CD4-positive, alpha-beta T cell (primary cell): Measurements from ENCODE around the gene EGFLAM. TPM values are rescaled to one million over a fixed set of nuclear protein-coding genes. Genes with fewer than 3 reads are reported as not detected.

ENCODE experiments used
- ATAC-seq: fragments of 200-7000 bp; cut with Tn5 transposase; one replicate; pipeline ENCODE4 v1.10.0; 2022; ENCODE audit warnings: mild to moderate bottlenecking; ENCODE audit not compliant: poor library complexity
- CTCF ChIA-PET: fragments of 350-600 bp; sonication (Branson Sonifier 250); formaldehyde crosslinking; loops from one replicate; lab custom pipeline; 2021; ENCODE audit warnings: antibody characterized with exemption, inconsistent platforms; lab: Charles Lee
- POLR2A ChIA-PET: fragments of 350-600 bp; sonication (Branson Sonifier 250); formaldehyde crosslinking; loops from one replicate; lab custom pipeline; 2021; ENCODE audit warnings: antibody characterized with exemption, inconsistent platforms; lab: Charles Lee
- DNase-seq, 14 experiments: peaks; one replicate each; pipeline ENCODE4 v3.0.0-alpha.2; 2013 to 2020; ENCODE audit warnings: mixed read lengths in 2 of 14
- H3K27ac ChIP-seq, 2 donors: one replicate each; pipeline versions ENCODE4 v1.5.1 to v1.7.0; 2013; ENCODE audit warnings: low read length in 2 of 2, low read depth in 1 of 2, mild to moderate bottlenecking in 1 of 2
- H3K27me3 ChIP-seq, 2 experiments: 1 replicate in 1 of 2; 2 replicates in 1 of 2; pipeline versions ENCODE4 v1.6.1 to v1.7.0; 2013; ENCODE audit warnings: low read length in 2 of 2, control low read depth in 1 of 2, mild to moderate bottlenecking in 1 of 2, moderate library complexity in 1 of 2; ENCODE audit not compliant: insufficient read depth in 2 of 2, control insufficient read depth in 1 of 2
- H3K36me3 ChIP-seq: one replicate; pipeline ENCODE4 v1.6.1; 2013; ENCODE audit warnings: low read length, control low read depth; ENCODE audit not compliant: insufficient read depth
- H3K4me1 ChIP-seq: one replicate; pipeline ENCODE4 v1.6.1; 2013; ENCODE audit warnings: low read length, control low read depth; ENCODE audit not compliant: insufficient read depth
- H3K4me3 ChIP-seq: one replicate; pipeline ENCODE4 v1.5.1; 2013; ENCODE audit warnings: mild to moderate bottlenecking, low read length, moderate library complexity
- H3K9me3 ChIP-seq, 2 experiments: 1 replicate in 1 of 2; 2 replicates in 1 of 2; pipeline versions ENCODE4 v1.6.1 to v1.7.0; 2013; ENCODE audit warnings: low read length in 2 of 2, mild to moderate bottlenecking in 2 of 2, control low read depth in 1 of 2, moderate library complexity in 1 of 2; ENCODE audit not compliant: control insufficient read depth in 1 of 2, insufficient read depth in 1 of 2
- H3K27ac Mint-ChIP-seq: one replicate; pipeline ENCODE4 v1.8.0; 2020; ENCODE audit warnings: mixed read lengths
- H3K27me3 Mint-ChIP-seq: one replicate; pipeline ENCODE4 v1.8.0; 2021; ENCODE audit warnings: mixed read lengths
- H3K36me3 Mint-ChIP-seq: one replicate; pipeline ENCODE4 v1.8.0; 2021; ENCODE audit warnings: low read depth, mixed read lengths
- H3K4me1 Mint-ChIP-seq: one replicate; pipeline ENCODE4 v1.8.0; 2021; ENCODE audit warnings: low read depth, mixed read lengths
- H3K4me3 Mint-ChIP-seq: one replicate; pipeline ENCODE4 v1.8.0; 2020; ENCODE audit warnings: mild to moderate bottlenecking, mixed read lengths
- H3K9me3 Mint-ChIP-seq: one replicate; pipeline ENCODE4 v1.8.0; 2020; ENCODE audit warnings: mixed read lengths
- intact Hi-C, 2 experiments: fragments of 100-400 bp; cut with DNase I in 1 of 2; cut with micrococcal nuclease in 1 of 2; formaldehyde crosslinking; loops; one replicate each; pipeline versions ENCODE4 v1.15.1 to v1.9.0; 2023 to 2025; cut with DNase I, micrococcal nuclease
- total RNA-seq, 174 experiments: library from RNA in 2 of 174; stranded (reverse) in 2 of 174; gene quantifications; one replicate each; pipeline ENCODE4 v1.2.3 and lab custom pipeline; 2021 to 2026
- TF ChIP-seq, protein P1 (sequence below): fragments of 200-600 bp; IDR thresholded peaks from one replicate; pipeline ENCODE4 v1.8.0; 2022; ENCODE audit warnings: antibody characterized with exemption, mild to moderate bottlenecking

EGFLAM gene
- total RNA-seq, 2 experiments from 2014 or later, result not detected

GRCh38 chr5:38450627-38451026 lies 192.3 kb downstream of the EGFLAM start:
- no peaks in the 10 kb centered on the region for H3K36me3 Mint-ChIP-seq
- Histone ChIP-seq H3K9me3 (peaks cover 0 to 1% of the 10 kb centered on the region in 2 experiments), H3K4me3 (no peak overlapping the region), H3K27me3 (peaks cover 37 to 50% of the 10 kb centered on the region in 2 experiments), H3K36me3 (no peaks in the 10 kb centered on the region), H3K27ac (no peak overlapping the region), H3K4me1 (peaks cover 33% of the 10 kb centered on the region)
- POLR2A ChIA-PET, result no interaction called here
- intact Hi-C loops, result no loop called here
- H3K27ac Mint-ChIP-seq, result no peak overlapping the region
- ATAC-seq, result no peak
- H3K4me1 Mint-ChIP-seq, result peaks cover 27% of the 10 kb centered on the region
- no peak for DNase-seq
- H3K27me3 Mint-ChIP-seq, result peaks cover 80% of the 10 kb centered on the region
- CTCF ChIA-PET, result interaction anchor here (4.4 kb wide), 1 partner anchor 8 kb away, joined by 22 read pairs; no protein-coding TSS in a partner anchor
- H3K4me3 Mint-ChIP-seq, result no peak overlapping the region
- no peaks in the 10 kb centered on the region for H3K9me3 Mint-ChIP-seq
- TF ChIP-seq, protein P1, sequence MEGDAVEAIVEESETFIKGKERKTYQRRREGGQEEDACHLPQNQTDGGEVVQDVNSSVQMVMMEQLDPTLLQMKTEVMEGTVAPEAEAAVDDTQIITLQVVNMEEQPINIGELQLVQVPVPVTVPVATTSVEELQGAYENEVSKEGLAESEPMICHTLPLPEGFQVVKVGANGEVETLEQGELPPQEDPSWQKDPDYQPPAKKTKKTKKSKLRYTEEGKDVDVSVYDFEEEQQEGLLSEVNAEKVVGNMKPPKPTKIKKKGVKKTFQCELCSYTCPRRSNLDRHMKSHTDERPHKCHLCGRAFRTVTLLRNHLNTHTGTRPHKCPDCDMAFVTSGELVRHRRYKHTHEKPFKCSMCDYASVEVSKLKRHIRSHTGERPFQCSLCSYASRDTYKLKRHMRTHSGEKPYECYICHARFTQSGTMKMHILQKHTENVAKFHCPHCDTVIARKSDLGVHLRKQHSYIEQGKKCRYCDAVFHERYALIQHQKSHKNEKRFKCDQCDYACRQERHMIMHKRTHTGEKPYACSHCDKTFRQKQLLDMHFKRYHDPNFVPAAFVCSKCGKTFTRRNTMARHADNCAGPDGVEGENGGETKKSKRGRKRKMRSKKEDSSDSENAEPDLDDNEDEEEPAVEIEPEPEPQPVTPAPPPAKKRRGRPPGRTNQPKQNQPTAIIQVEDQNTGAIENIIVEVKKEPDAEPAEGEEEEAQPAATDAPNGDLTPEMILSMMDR, result no peak

- intact Hi-C loops, result no loop called here
- Histone ChIP-seq H3K9me3 (no peaks in the 10 kb centered on the region), H3K36me3 (no peaks in the 10 kb centered on the region), H3K27ac (no peak overlapping the region), H3K27me3 (peaks cover 36 to 53% of the 10 kb centered on the region in 2 experiments), H3K4me1 (peaks cover 37% of the 10 kb centered on the region), H3K4me3 (no peak overlapping the region)
- ChIA-PET CTCF (interaction anchor here (4.4 kb wide), 1 partner anchor 9 kb away, joined by 22 read pairs; no protein-coding TSS in a partner anchor), POLR2A (no interaction called here)
- no peak overlapping the region for H3K27ac Mint-ChIP-seq
- ATAC-seq (no peak), DNase-seq (no peak)
- no peaks in the 10 kb centered on the region for H3K9me3 Mint-ChIP-seq
- no peak overlapping the region for H3K4me3 Mint-ChIP-seq
- no peaks in the 10 kb centered on the region for H3K36me3 Mint-ChIP-seq
- TF ChIP-seq, protein P1, result no peak
- peaks cover 83% of the 10 kb centered on the region for H3K27me3 Mint-ChIP-seq
- H3K4me1 Mint-ChIP-seq, result peaks cover 27% of the 10 kb centered on the region
These were observed 192.8 kb downstream of the EGFLAM start for GRCh38 chr5:38451074-38451725.

DNA sequence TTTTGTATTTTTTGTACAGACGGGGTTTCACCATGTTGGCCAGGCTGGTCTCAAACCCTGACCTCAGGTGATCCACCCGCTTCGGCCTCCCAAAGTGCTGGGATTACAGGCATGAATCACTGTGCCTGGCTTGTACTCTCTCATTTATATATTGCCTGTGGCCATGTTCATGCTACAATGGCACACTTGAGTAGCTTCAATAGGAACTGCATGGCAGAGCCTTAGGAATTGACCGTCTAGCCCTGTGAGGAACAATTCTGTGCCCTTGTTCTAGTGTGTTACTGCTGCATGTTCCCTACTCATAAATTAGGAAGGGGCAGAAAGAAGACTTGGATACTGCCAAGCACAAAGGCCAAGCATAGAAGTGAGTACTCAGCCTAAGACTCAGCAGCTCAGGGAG lies 193.8 kb downstream of the EGFLAM start:
- Histone ChIP-seq H3K4me1 (peaks cover 37% of the 10 kb centered on the region), H3K4me3 (no peak overlapping the region), H3K27me3 (peaks cover 44 to 57% of the 10 kb centered on the region in 2 experiments), H3K27ac (no peak overlapping the region), H3K36me3 (no peaks in the 10 kb centered on the region), H3K9me3 (no peaks in the 10 kb centered on the region)
- Mint-ChIP-seq H3K4me1 (peaks cover 27% of the 10 kb centered on the region), H3K36me3 (no peaks in the 10 kb centered on the region), H3K27me3 (peaks cover 83% of the 10 kb centered on the region), H3K27ac (no peak overlapping the region), H3K4me3 (no peak overlapping the region), H3K9me3 (no peaks in the 10 kb centered on the region)
- CTCF ChIA-PET, result interaction anchor here (4.4 kb wide), 1 partner anchor 10 kb away, joined by 22 read pairs; no protein-coding TSS in a partner anchor
- TF ChIP-seq, protein P1, result no peak
- intact Hi-C loops, result no loop called here
- DNase-seq (no peak), ATAC-seq (no peak)
- POLR2A ChIA-PET, result interaction anchor here (0.6 to 3.0 kb wide), 2 partner anchors 10 to 11 kb away, joined by 3 to 15 read pairs; no protein-coding TSS in a partner anchor
